GM18499 (cell line): ENCODE results near the gene COX7A1.
"Not testable (repeated sequence)": the region's sequence is repeated elsewhere in the genome, so short reads cannot be mapped to it uniquely, and the experiment has no call there.

ENCODE experiments used
- ATAC-seq: cut with Tn5 transposase; IDR thresholded peaks from one replicate; pipeline ENCODE4 v1.9.1; 2021; ENCODE audit warnings: moderate number of reproducible peaks; ENCODE audit not compliant: insufficient read depth, unreplicated experiment

The COX7A1 gene

GRCh38 chr19:36152352-36153091, at the start of gene COX7A1:
Gene COX7A1 (minus strand): TSS chr19:36152447. CDS start chr19:36152407, 40 bp downstream.
- no peak for ATAC-seq

- ATAC-seq = no peak
Observed at GRCh38 chr19:36201684-36202083, 49.4 kb upstream of the COX7A1 start.

GRCh38 chr19:36198119-36198518, 45.9 kb upstream of the COX7A1 start:
- no peak for ATAC-seq

GRCh38 chr19:36196249-36196648, 44.0 kb upstream of the COX7A1 start:
- no peak for ATAC-seq

- ATAC-seq = not testable (repeated sequence)
Observed at GRCh38 chr19:36186722-36187121, 34.5 kb upstream of the COX7A1 start.

- ATAC-seq = no peak
Observed at GRCh38 chr19:36183245-36183628, 31.0 kb upstream of the COX7A1 start.

- no peak for ATAC-seq
Observed at GRCh38 chr19:36182612-36183244, 30.5 kb upstream of the COX7A1 start.

- ATAC-seq = not testable (repeated sequence)
Observed at GRCh38 chr19:36179077-36179476, 26.8 kb upstream of the COX7A1 start.

GRCh38 chr19:36173846-36174245, 21.6 kb upstream of the COX7A1 start:
- not testable (repeated sequence) for ATAC-seq

- no peak for ATAC-seq
Observed at GRCh38 chr19:36172852-36173251, 20.6 kb upstream of the COX7A1 start.

GRCh38 chr19:36169084-36169760, 17.0 kb upstream of the COX7A1 start:
- ATAC-seq = no peak

GRCh38 chr19:36163813-36164212, 11.6 kb upstream of the COX7A1 start:
- no peak for ATAC-seq

GRCh38 chr19:36160821-36161596, 8.8 kb upstream of the COX7A1 start:
- ATAC-seq = no peak

GRCh38 chr19:36153126-36153525, 879 bp upstream of the COX7A1 start:
- no peak for ATAC-seq

GRCh38 chr19:36152019-36152351, 262 bp downstream of the COX7A1 start:
- ATAC-seq = no peak

- ATAC-seq = no peak
Observed at GRCh38 chr19:36151144-36152018, 866 bp downstream of the COX7A1 start.

GRCh38 chr19:36150586-36150985, 1.7 kb downstream of the COX7A1 start:
- no peak for ATAC-seq

GRCh38 chr19:36149673-36150406, 2.4 kb downstream of the COX7A1 start:
- ATAC-seq = no peak

- ATAC-seq = no peak
Observed at GRCh38 chr19:36144624-36145023, 7.6 kb downstream of the COX7A1 start.
